Measurements from ENCODE around the gene PCBP3.
"Not testable (repeated sequence)": the region's sequence is repeated elsewhere in the genome, so short reads cannot be mapped to it uniquely, and the experiment has no call there.

PCBP3 gene

GRCh38 chr21:45830221-45830640, 186.7 kb downstream of the PCBP3 start:
- Histone ChIP-seq H2BK15ac (ENCODE audit: low read depth, poor library complexity, severe bottlenecking) (no peak overlapping the region), H3K79me1 (replicated peaks; ENCODE audit: low read length, poor library complexity, severe bottlenecking) (no peaks in the 10 kb centered on the region), H2AFZ (ENCODE audit: low read depth, low read length) (no peak overlapping the region), H3K27me3 (ENCODE audit: control insufficient read depth in 1 of 2, insufficient read depth in 1 of 2, low read length in 2 of 2) (peaks cover 0 to 3% of the 10 kb centered on the region in 2 experiments), H3K9me3 (ENCODE audit: control insufficient read depth, low read length) (no peaks in the 10 kb centered on the region), H3K14ac (ENCODE audit: low read length in 2 of 2) (peak overlapping the region in 1 of 2 experiments; percentile 64), H2BK120ac (ENCODE audit: low read depth, low read length) (no peak overlapping the region), H2AK5ac (ENCODE audit: low read length, severe bottlenecking) (no peak overlapping the region), H2BK5ac (ENCODE audit: low read depth, low read length, poor library complexity, severe bottlenecking) (no peak overlapping the region), H3K4me2 (ENCODE audit: low read length, poor library complexity, severe bottlenecking) (no peak overlapping the region), H3K18ac (ENCODE audit: low read depth in 1 of 2, low read length in 2 of 2) (no peak overlapping the region), H4K91ac (ENCODE audit: low read length) (no peak overlapping the region), H2BK12ac (ENCODE audit: low read length in 2 of 2) (peak overlapping the region in 1 of 2 experiments; percentile 58), H3K4ac (ENCODE audit: low read depth in 1 of 2, low read length in 2 of 2) (no peak overlapping the region), H3K4me1 (ENCODE audit: control insufficient read depth, insufficient read depth, low read depth, low read length) (peaks cover 16% of the 10 kb centered on the region), H3K36me3 (ENCODE audit: control insufficient read depth in 1 of 2, insufficient read depth in 2 of 2, low read depth in 1 of 2, low read length in 2 of 2) (no peaks in the 10 kb centered on the region), H3K9ac (ENCODE audit: low read length) (no peak overlapping the region), H3K23ac (ENCODE audit: low read length in 2 of 2) (no peak overlapping the region), H4K8ac (ENCODE audit: low read length) (no peak overlapping the region), H3K27ac (ENCODE audit: low read length, poor library complexity, severe bottlenecking) (no peak overlapping the region), H3K4me3 (ENCODE audit: insufficient read depth in 1 of 2, low read depth in 1 of 2, low read length in 2 of 2) (no peak overlapping the region)
- 73% methylated on average over 9 of the region's 11 CpGs for WGBS
- no peak for DNase-seq

DNA sequence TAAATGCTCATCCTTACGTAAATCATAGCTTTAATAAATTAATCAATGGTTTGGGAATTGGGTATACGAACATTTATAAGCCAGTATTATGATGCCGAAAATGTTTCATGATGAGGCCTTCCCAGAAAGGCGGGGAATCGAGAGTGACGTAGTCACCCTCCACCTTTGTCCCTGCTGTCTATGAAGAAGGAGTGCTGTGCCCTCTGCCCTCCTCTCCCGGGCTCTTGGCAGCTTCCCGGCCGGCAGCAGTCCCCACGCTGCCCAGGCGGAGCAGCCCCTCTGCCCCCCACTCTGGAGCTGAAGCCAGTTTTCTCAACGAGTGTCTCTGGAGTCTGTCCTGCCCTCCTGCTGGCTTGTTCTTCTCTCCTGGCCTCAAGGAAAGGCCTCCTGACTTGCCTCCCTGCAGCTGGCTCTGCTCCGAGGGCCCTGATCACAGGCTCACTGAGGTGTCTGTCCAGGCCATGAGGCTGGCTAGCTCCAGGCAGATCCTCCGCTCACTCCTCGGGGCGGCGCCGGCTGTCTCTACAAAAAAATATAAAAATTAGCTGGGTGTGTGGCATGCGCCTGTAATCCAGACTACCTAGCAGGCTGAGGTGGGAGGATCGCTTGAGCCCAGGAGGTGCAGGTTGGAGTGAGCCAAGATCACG, 187.3 kb downstream of the PCBP3 start:
- no peak for DNase-seq
- Histone ChIP-seq H3K27ac (ENCODE audit: low read length, poor library complexity, severe bottlenecking) (no peak overlapping the region), H2AK5ac (ENCODE audit: low read length, severe bottlenecking) (no peak overlapping the region), H3K18ac (ENCODE audit: low read depth in 1 of 2, low read length in 2 of 2) (peak overlapping the region in 1 of 2 experiments; percentile 49), H3K36me3 (ENCODE audit: control insufficient read depth in 1 of 2, insufficient read depth in 2 of 2, low read depth in 1 of 2, low read length in 2 of 2) (no peaks in the 10 kb centered on the region), H2BK12ac (ENCODE audit: low read length in 2 of 2) (no peak overlapping the region), H3K27me3 (ENCODE audit: control insufficient read depth in 1 of 2, insufficient read depth in 1 of 2, low read length in 2 of 2) (peaks cover 0 to 3% of the 10 kb centered on the region in 2 experiments), H4K91ac (ENCODE audit: low read length) (no peak overlapping the region), H3K4me3 (ENCODE audit: insufficient read depth in 1 of 2, low read depth in 1 of 2, low read length in 2 of 2) (no peak overlapping the region), H3K4ac (ENCODE audit: low read depth in 1 of 2, low read length in 2 of 2) (no peak overlapping the region), H3K14ac (ENCODE audit: low read length in 2 of 2) (peak overlapping the region in 1 of 2 experiments; percentile 56), H3K4me2 (ENCODE audit: low read length, poor library complexity, severe bottlenecking) (no peak overlapping the region), H3K9ac (ENCODE audit: low read length) (no peak overlapping the region), H3K23ac (ENCODE audit: low read length in 2 of 2) (no peak overlapping the region), H4K8ac (ENCODE audit: low read length) (no peak overlapping the region), H3K79me1 (replicated peaks; ENCODE audit: low read length, poor library complexity, severe bottlenecking) (no peaks in the 10 kb centered on the region), H3K9me3 (ENCODE audit: control insufficient read depth, low read length) (no peaks in the 10 kb centered on the region), H3K4me1 (ENCODE audit: control insufficient read depth, insufficient read depth, low read depth, low read length) (peaks cover 15% of the 10 kb centered on the region), H2AFZ (ENCODE audit: low read depth, low read length) (no peak overlapping the region), H2BK120ac (ENCODE audit: low read depth, low read length) (no peak overlapping the region), H2BK5ac (ENCODE audit: low read depth, low read length, poor library complexity, severe bottlenecking) (no peak overlapping the region), H2BK15ac (ENCODE audit: low read depth, poor library complexity, severe bottlenecking) (no peak overlapping the region)
- WGBS, result 92% methylated on average over 17 of the region's 21 CpGs

GRCh38 chr21:45831991-45832740, 188.6 kb downstream of the PCBP3 start:
- H2BK15ac ChIP-seq (ENCODE audit: low read depth, poor library complexity, severe bottlenecking), result no peak overlapping the region
- 70% methylated on average over 13 of the region's 14 CpGs for WGBS
- no peak overlapping the region for H3K23ac ChIP-seq (ENCODE audit: low read length in 2 of 2)
- H3K27me3 ChIP-seq (ENCODE audit: control insufficient read depth in 1 of 2, insufficient read depth in 1 of 2, low read length in 2 of 2), result peaks cover 0 to 3% of the 10 kb centered on the region in 2 experiments
- H3K18ac ChIP-seq (ENCODE audit: low read depth in 1 of 2, low read length in 2 of 2), result no peak overlapping the region
- H3K27ac ChIP-seq (ENCODE audit: low read length, poor library complexity, severe bottlenecking), result no peak overlapping the region
- peak overlapping the region in 1 of 2 experiments; percentile 24 for H2BK12ac ChIP-seq (ENCODE audit: low read length in 2 of 2)
- no peak overlapping the region for H4K8ac ChIP-seq (ENCODE audit: low read length)
- no peak overlapping the region for H2BK5ac ChIP-seq (ENCODE audit: low read depth, low read length, poor library complexity, severe bottlenecking)
- H3K4me1 ChIP-seq (ENCODE audit: control insufficient read depth, insufficient read depth, low read depth, low read length), result peaks cover 19% of the 10 kb centered on the region
- no peak overlapping the region for H2BK120ac ChIP-seq (ENCODE audit: low read depth, low read length)
- H3K4me2 ChIP-seq (ENCODE audit: low read length, poor library complexity, severe bottlenecking), result no peak overlapping the region
- no peak overlapping the region for H3K4ac ChIP-seq (ENCODE audit: low read depth in 1 of 2, low read length in 2 of 2)
- no peaks in the 10 kb centered on the region for H3K36me3 ChIP-seq (ENCODE audit: control insufficient read depth in 1 of 2, insufficient read depth in 2 of 2, low read depth in 1 of 2, low read length in 2 of 2)
- H2AK5ac ChIP-seq (ENCODE audit: low read length, severe bottlenecking), result no peak overlapping the region
- H4K91ac ChIP-seq (ENCODE audit: low read length), result no peak overlapping the region
- no peak overlapping the region for H3K14ac ChIP-seq (ENCODE audit: low read length in 2 of 2)
- H3K79me1 ChIP-seq (replicated peaks; ENCODE audit: low read length, poor library complexity, severe bottlenecking), result peaks cover under 1% of the 10 kb centered on the region
- DNase-seq, result peak; percentile 79
- H2AFZ ChIP-seq (ENCODE audit: low read depth, low read length), result no peak overlapping the region
- no peak overlapping the region for H3K9ac ChIP-seq (ENCODE audit: low read length)
- no peaks in the 10 kb centered on the region for H3K9me3 ChIP-seq (ENCODE audit: control insufficient read depth, low read length)
- no peak overlapping the region for H3K4me3 ChIP-seq (ENCODE audit: insufficient read depth in 1 of 2, low read depth in 1 of 2, low read length in 2 of 2)

DNA sequence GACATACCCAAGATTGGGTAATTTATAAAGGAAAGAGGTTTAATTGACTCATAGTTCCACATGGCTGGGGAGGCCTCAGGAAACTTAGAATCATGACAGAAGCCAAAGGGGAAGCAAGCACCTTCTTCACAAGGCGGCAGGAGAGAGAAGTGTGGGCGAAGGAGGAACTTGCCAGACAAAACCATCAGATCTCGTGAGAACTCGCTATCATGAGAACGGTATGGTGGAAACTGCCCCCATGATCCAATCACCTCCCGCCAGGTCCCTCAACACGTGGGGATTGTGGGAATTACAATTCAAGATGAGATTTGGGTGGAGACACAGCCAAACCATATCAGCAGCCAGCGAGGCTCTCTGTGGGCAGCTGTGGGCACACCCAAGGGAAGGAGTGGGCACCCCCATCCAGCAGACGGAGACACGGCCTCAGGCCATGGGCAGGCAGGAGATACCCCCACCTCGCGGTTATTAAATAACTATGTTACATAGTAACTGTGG, 189.3 kb downstream of the PCBP3 start:
- WGBS, result 94% methylated on average over 12 of the region's 12 CpGs
- H3K4me1 ChIP-seq (ENCODE audit: control insufficient read depth, insufficient read depth, low read depth, low read length), result peaks cover 19% of the 10 kb centered on the region
- not testable (repeated sequence) for H3K4ac ChIP-seq (ENCODE audit: low read depth in 1 of 2, low read length in 2 of 2); H3K9ac ChIP-seq (ENCODE audit: low read length); H3K79me1 ChIP-seq (replicated peaks; ENCODE audit: low read length, poor library complexity, severe bottlenecking); H2BK120ac ChIP-seq (ENCODE audit: low read depth, low read length); H2BK5ac ChIP-seq (ENCODE audit: low read depth, low read length, poor library complexity, severe bottlenecking); DNase-seq; H3K14ac ChIP-seq (ENCODE audit: low read length in 2 of 2); H3K18ac ChIP-seq (ENCODE audit: low read depth in 1 of 2, low read length in 2 of 2); H3K27ac ChIP-seq (ENCODE audit: low read length, poor library complexity, severe bottlenecking); H3K23ac ChIP-seq (ENCODE audit: low read length in 2 of 2); H3K4me3 ChIP-seq (ENCODE audit: insufficient read depth in 1 of 2, low read depth in 1 of 2, low read length in 2 of 2); H3K36me3 ChIP-seq (ENCODE audit: control insufficient read depth in 1 of 2, insufficient read depth in 2 of 2, low read depth in 1 of 2, low read length in 2 of 2); H3K27me3 ChIP-seq (ENCODE audit: control insufficient read depth in 1 of 2, insufficient read depth in 1 of 2, low read length in 2 of 2); H2AFZ ChIP-seq (ENCODE audit: low read depth, low read length); H2BK15ac ChIP-seq (ENCODE audit: low read depth, poor library complexity, severe bottlenecking); H3K9me3 ChIP-seq (ENCODE audit: control insufficient read depth, low read length); H3K4me2 ChIP-seq (ENCODE audit: low read length, poor library complexity, severe bottlenecking); H2BK12ac ChIP-seq (ENCODE audit: low read length in 2 of 2); H4K91ac ChIP-seq (ENCODE audit: low read length); H2AK5ac ChIP-seq (ENCODE audit: low read length, severe bottlenecking)
- H4K8ac ChIP-seq (ENCODE audit: low read length), result peak overlapping the region; percentile 43
